Measurements from ENCODE around the gene CYB561D2. TPM values are rescaled to one million over a fixed set of nuclear protein-coding genes. Genes with fewer than 3 reads are reported as not detected.

The CYB561D2 gene
- total and polyA plus RNA-seq, 2 of the 13 experiments (the other 11 are each of a cell fraction or from before 2014, with no cell fraction given) = 11.1 to 17.2 TPM

GRCh38 chr3:50303013-50303815 lies 47.4 kb upstream of the CYB561D2 start, which contains the start of gene HYAL1 (continued):
- TF ChIP-seq ZNF629 (CRISPR knock-in tag; conservative IDR thresholded peaks at IDR 0.05) (no peak), ZNF30 (CRISPR knock-in tag; IDR thresholded peaks at IDR 0.05) (no peak), MTF1 (CRISPR knock-in tag; IDR thresholded peaks at IDR 0.05) (0 out of 2 replicates have a peak, but pooled peaks have one; percentile 27), JUN (CRISPR knock-in tag; IDR thresholded peaks at IDR 0.05) (no peak; the same call in none of the 2 replicates), ZKSCAN1 (IDR thresholded peaks at IDR 0.05; ENCODE audit: low read length) (0 out of 2 replicates have a peak, but pooled peaks have one; percentile 27), ARHGAP35 (CRISPR knock-in tag; IDR thresholded peaks at IDR 0.05; ENCODE audit: borderline replicate concordance) (peak; percentile 90; the same call in 1 of the 2 replicates), HOXA5 (CRISPR knock-in tag; IDR thresholded peaks at IDR 0.05) (peak; percentile 79), EHMT2 (IDR thresholded peaks at IDR 0.05; ENCODE audit: borderline replicate concordance, low read depth, low read length) (no peak), E2F1 (CRISPR knock-in tag; IDR thresholded peaks at IDR 0.05) (no peak), ZNF383 (CRISPR knock-in tag; IDR thresholded peaks at IDR 0.05; ENCODE audit: borderline replicate concordance) (no peak; the same call in 1 of the 2 replicates), ZSCAN31 (CRISPR knock-in tag; IDR thresholded peaks at IDR 0.05; ENCODE audit: low read depth) (peak; percentile 88), IKZF5 (CRISPR knock-in tag; IDR thresholded peaks at IDR 0.05) (peak; percentile 44), FOXK2 (IDR thresholded peaks at IDR 0.05) (no peak), ZNF550 (CRISPR knock-in tag; IDR thresholded peaks at IDR 0.05; ENCODE audit: borderline replicate concordance) (0 out of 2 replicates have a peak, but pooled peaks have one; percentile 51), XBP1 (CRISPR knock-in tag; IDR thresholded peaks at IDR 0.05) (peak; percentile 23; the same call in 1 of the 2 replicates), HMG20B (CRISPR knock-in tag; conservative IDR thresholded peaks at IDR 0.05) (no peak), DR1 (CRISPR knock-in tag; IDR thresholded peaks at IDR 0.05) (peak; percentile 99), TFDP2 (CRISPR knock-in tag; IDR thresholded peaks at IDR 0.05) (peak; percentile 27; the same call in 1 of the 2 replicates), MATR3 (CRISPR knock-in tag; IDR thresholded peaks at IDR 0.05) (no peak), SP4 (CRISPR knock-in tag; IDR thresholded peaks at IDR 0.05) (no peak; the same call in none of the 2 replicates), ZNF10 (CRISPR knock-in tag; IDR thresholded peaks at IDR 0.05; ENCODE audit: borderline replicate concordance, low read depth) (no peak), MTF2 (CRISPR knock-in tag; IDR thresholded peaks at IDR 0.05; ENCODE audit: borderline replicate concordance) (no peak; the same call in 1 of the 2 replicates), HOXA7 (CRISPR knock-in tag; IDR thresholded peaks at IDR 0.05) (no peak), TCF7 (IDR thresholded peaks at IDR 0.05; ENCODE audit: low read depth) (no peak), CCDC6 (CRISPR knock-in tag; IDR thresholded peaks at IDR 0.05) (peak; percentile 79), RORA (CRISPR knock-in tag; IDR thresholded peaks at IDR 0.05) (no peak)
- TF ChIP-seq, protein P1, sequence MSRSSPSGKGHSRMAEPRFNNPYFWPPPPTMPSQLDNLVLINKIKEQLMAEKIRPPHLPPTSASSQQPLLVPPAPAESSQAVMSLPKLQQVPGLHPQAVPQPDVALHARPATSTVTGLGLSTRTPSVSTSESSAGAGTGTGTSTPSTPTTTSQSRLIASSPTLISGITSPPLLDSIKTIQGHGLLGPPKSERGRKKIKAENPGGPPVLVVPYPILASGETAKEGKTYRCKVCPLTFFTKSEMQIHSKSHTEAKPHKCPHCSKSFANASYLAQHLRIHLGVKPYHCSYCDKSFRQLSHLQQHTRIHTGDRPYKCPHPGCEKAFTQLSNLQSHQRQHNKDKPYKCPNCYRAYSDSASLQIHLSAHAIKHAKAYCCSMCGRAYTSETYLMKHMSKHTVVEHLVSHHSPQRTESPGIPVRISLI (CRISPR knock-in tag; IDR thresholded peaks at IDR 0.05; ENCODE audit: borderline replicate concordance) = 0 out of 2 replicates have a peak, but pooled peaks have one; percentile 47
